Left ventricle myocardium inferior (tissue), 1 donor: Measurements from ENCODE around the gene RBM4. TPM values are rescaled to one million over a fixed set of nuclear protein-coding genes. Genes with fewer than 3 reads are reported as not detected.

Experiments
- DNase-seq: peaks from one replicate; pipeline ENCODE4 v3.0.0-alpha.2; 2020
- H3K27ac ChIP-seq: fragments of 200-600 bp; replicated peaks from 2 replicates; pipeline ENCODE4 v1.8.0; 2021
- H3K27me3 ChIP-seq: fragments of 200-600 bp; 2 replicates; pipeline ENCODE4 v1.8.0; 2021; ENCODE audit warnings: low read depth
- H3K36me3 ChIP-seq: fragments of 200-600 bp; 2 replicates; pipeline ENCODE4 v1.8.0; 2021
- H3K4me1 ChIP-seq: fragments of 200-600 bp; 2 replicates; pipeline ENCODE4 v1.8.0; 2021
- H3K4me3 ChIP-seq: fragments of 200-600 bp; 2 replicates; pipeline ENCODE4 v1.8.0; 2021; ENCODE audit warnings: mild to moderate bottlenecking, moderate library complexity
- H3K9me3 ChIP-seq: fragments of 200-600 bp; replicated peaks from 2 replicates; pipeline ENCODE4 v1.8.0; 2021
- CTCF ChIP-seq: fragments of 200-600 bp; IDR thresholded peaks from 2 replicates; pipeline ENCODE4 v1.8.0; 2021; ENCODE audit warnings: antibody characterized with exemption, mild to moderate bottlenecking, borderline replicate concordance
- intact Hi-C: fragments of 100-400 bp; cut with micrococcal nuclease; formaldehyde crosslinking; loops from one replicate; pipeline ENCODE4 v1.11.0; 2022
- total RNA-seq: library from RNA; stranded (reverse); fragmentation: NEBNext Ultra II Directional; extraction: Animal tissue kit (Norgen Biotek cat#: 25700); gene quantifications from one replicate; pipeline ENCODE4 v1.2.1, GENCODE V29; 2021
- donor health status: DM: no; HTN: yes; CAD: no; lungs with severe emphysema.

RBM4 gene
- total RNA-seq, 1 donor from 2014 or later: 57.1 TPM

DNA sequence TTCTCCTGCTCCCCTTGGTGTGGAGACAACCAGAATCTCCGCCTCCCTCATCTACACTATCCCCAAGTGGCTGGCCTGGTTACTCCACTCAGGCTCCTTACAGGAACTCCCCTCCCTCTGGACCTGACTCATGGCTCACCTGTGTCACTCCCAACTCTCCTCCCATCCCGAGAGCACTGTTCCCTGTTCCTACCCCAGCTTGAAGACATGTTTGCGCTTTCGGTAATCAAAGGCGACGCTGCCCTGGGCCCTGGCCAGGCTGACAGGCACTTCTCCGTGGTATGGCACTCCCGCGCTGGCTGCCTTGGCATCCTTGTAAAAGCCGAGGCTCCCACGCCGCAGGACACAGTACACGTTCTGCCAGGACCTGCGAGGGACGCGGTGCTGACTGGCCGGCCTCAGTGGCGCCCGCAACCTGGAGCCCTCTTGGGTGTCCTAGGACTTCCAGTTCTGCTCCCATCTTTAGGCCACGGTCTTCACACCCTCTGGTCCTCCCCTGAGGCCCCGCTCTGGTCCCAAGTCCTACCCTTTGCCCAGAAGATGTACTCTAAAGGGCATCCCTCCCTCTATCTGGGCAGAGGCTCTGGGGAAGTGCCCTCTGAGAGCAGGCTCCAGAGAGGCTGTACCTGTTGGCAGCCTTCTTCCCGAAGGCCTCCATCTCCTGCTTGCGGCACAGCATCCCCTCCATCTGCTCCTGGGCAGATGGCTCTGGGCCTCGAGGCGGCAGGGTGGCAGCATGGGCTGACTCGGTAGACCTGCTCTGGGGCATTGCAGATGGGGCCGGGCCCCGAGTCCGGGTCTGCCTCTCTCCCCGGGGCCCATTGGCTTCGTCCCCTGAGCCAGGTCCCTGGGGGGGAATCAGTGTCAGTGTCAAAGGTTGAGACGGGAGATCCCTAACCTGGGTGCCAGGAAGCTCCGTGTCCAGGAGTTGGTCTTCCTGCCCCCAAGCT, 48.6 kb downstream of the RBM4 start:
- intact Hi-C loops: no loop called here
- no peak for DNase-seq

DNA sequence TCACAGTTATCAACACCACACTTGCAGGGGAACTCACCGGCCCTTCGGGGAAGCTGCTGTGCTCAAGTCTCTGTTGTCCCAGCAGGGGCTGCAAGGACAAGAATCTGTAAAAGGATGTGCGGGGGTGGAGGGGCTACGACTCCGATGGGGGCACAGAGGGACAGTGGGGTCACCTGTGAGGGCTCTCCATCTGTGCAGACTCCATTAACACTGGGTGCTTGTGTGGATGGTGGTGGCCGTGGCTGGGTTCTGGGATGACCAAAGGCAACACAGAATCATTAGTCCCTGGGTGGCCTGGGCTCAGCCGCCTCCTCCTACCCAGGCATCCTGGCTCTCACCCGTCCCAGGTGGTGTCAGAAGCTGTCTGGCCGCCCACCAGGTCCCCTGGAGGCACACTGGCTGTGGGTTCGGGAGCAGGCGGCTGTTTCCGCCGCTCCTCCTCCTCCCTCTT, 49.4 kb downstream of the RBM4 start:
- H3K36me3 ChIP-seq: no peaks in the 10 kb centered on the region
- intact Hi-C loops: no loop called here
- H3K27ac ChIP-seq: no peak overlapping the region
- H3K4me3 ChIP-seq: no peak overlapping the region
- no peaks in the 10 kb centered on the region for H3K4me1 ChIP-seq
- H3K27me3 ChIP-seq: no peaks in the 10 kb centered on the region
- TF ChIP-seq CTCF: no peak
- no peak for DNase-seq
- no peaks in the 10 kb centered on the region for H3K9me3 ChIP-seq

More for the DNA sequence above, 48.6 kb downstream of the RBM4 start:
- TF ChIP-seq CTCF: no peak
- H3K27ac ChIP-seq: no peak overlapping the region
- H3K36me3 ChIP-seq: no peaks in the 10 kb centered on the region
- no peaks in the 10 kb centered on the region for H3K4me1 ChIP-seq
- H3K27me3 ChIP-seq: no peaks in the 10 kb centered on the region
- no peaks in the 10 kb centered on the region for H3K9me3 ChIP-seq
- no peak overlapping the region for H3K4me3 ChIP-seq

DNA sequence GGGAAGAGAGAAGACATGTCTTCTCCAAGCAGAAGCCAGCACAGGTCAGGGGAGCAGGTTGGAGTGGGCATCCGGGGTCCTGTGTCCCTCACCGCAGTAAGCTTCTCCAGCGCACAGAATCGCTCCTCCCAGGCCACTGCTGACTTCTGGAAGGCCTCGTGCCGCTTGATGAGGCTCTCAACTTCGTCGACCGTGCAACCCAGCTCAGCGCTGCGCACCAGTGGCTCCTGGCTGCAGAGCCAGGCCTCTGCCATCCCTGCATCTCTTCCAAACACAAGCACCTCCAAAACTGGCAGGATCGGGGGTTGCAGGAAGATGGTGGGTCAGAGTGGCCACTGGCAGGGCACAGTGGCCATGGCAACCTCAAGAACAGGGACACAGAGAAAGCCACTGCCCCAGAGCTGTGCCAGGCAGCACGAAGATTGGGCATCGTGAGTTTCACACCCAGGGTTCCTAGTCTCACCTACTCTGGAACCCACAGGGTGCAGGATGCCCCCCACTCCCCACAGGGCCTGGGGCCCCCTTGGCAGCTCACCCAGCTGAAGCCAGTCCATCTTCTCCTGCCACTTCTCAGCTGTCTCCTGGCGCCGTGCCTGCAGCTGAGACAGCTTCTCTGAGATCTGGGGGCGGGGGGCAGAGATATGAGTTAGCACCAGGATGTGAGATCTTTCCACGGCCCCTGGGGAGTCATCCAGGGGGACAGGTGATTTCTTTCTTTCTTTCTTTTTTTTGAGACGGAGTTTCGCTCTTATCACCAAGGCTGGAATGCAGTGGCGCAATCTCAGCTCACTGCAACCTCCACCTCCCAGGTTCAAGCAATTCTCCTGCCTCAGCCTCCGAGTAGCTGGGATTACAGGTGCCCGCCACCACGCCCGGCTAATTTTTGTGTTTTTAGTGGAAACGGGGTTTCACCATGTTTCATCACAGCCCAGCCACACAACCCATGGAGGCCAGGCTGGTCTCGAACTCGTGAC, 50.3 kb downstream of the RBM4 start:
- DNase-seq: no peak
- no peak for TF ChIP-seq CTCF
- intact Hi-C loops: no loop called here

GRCh38 chr11:66689661-66690590, 51.4 kb downstream of the RBM4 start:
- Histone ChIP-seq H3K27me3 (no peaks in the 10 kb centered on the region), H3K36me3 (no peaks in the 10 kb centered on the region), H3K4me3 (no peak overlapping the region), H3K9me3 (no peaks in the 10 kb centered on the region), H3K27ac (no peak overlapping the region), H3K4me1 (peaks cover 7% of the 10 kb centered on the region)
- no peak for TF ChIP-seq CTCF
- no peak for DNase-seq
- intact Hi-C loops: no loop called here

More for the DNA sequence above, 50.3 kb downstream of the RBM4 start:
- Histone ChIP-seq H3K27me3 (no peaks in the 10 kb centered on the region), H3K27ac (no peak overlapping the region), H3K36me3 (no peaks in the 10 kb centered on the region), H3K9me3 (no peaks in the 10 kb centered on the region), H3K4me3 (no peak overlapping the region), H3K4me1 (no peaks in the 10 kb centered on the region)
